LNCaP clone FGC (cell line): ENCODE data around the gene RPL36AL.

ENCODE experiments used
- DNase-seq: peaks from one replicate; pipeline ENCODE4 v3.0.0-alpha.2; 2011; ENCODE audit warnings: low read depth
- H3K4me3 ChIP-seq: 2 replicates; pipeline ENCODE4 v1.5.1; 2011; ENCODE audit warnings: mild to moderate bottlenecking, low read depth, low read length, control low read depth
- TF ChIP-seq, protein P1 (sequence below): IDR thresholded peaks from 2 replicates; pipeline ENCODE4 v1.5.1; 2012; ENCODE audit warnings: mild to moderate bottlenecking; ENCODE audit not compliant: control insufficient read depth, insufficient read depth; ENCODE audit errors: extremely low read depth

RPL36AL gene

DNA sequence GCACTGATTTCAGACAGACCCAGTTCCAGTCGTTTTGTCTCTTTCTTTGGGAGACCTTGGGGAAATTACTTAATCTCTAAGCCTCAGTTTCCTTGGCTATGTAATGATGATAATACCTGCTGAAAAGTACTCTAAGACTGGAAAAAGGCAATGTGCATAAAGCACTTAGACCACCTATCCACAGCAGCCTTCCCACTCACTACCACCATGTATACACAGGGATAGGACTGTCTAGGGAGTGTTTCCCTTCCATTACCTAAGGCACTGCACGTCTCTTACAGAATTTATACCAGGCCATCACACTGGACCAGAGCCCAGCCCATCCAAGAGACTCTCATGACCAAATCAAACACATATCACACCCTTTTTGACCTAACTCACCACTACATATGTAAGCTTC, 40.6 kb downstream of the RPL36AL start:
- no peak overlapping the region for H3K4me3 ChIP-seq
- no peak for DNase-seq
- TF ChIP-seq, protein P1, sequence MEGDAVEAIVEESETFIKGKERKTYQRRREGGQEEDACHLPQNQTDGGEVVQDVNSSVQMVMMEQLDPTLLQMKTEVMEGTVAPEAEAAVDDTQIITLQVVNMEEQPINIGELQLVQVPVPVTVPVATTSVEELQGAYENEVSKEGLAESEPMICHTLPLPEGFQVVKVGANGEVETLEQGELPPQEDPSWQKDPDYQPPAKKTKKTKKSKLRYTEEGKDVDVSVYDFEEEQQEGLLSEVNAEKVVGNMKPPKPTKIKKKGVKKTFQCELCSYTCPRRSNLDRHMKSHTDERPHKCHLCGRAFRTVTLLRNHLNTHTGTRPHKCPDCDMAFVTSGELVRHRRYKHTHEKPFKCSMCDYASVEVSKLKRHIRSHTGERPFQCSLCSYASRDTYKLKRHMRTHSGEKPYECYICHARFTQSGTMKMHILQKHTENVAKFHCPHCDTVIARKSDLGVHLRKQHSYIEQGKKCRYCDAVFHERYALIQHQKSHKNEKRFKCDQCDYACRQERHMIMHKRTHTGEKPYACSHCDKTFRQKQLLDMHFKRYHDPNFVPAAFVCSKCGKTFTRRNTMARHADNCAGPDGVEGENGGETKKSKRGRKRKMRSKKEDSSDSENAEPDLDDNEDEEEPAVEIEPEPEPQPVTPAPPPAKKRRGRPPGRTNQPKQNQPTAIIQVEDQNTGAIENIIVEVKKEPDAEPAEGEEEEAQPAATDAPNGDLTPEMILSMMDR: no peak

DNA sequence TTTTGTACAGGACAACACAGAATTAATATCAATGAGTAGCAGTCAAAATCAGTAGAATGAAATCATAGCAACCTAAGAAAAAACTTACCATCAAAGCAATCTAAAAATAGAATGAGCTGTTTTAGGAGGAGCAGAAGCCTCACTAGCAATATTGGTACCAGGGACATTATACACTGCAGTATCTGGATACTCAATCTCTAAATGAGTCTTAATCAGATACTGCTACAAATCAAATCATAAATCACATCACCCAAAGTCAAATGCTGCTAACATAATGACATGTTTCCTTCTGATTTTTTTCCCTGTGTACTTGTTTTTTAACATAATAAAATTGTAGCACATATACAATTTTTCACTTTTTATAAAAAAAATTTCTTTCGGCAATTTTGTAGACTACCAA, 42.3 kb downstream of the RPL36AL start:
- DNase-seq: no peak
- TF ChIP-seq, protein P1: no peak
- H3K4me3 ChIP-seq: no peak overlapping the region

DNA sequence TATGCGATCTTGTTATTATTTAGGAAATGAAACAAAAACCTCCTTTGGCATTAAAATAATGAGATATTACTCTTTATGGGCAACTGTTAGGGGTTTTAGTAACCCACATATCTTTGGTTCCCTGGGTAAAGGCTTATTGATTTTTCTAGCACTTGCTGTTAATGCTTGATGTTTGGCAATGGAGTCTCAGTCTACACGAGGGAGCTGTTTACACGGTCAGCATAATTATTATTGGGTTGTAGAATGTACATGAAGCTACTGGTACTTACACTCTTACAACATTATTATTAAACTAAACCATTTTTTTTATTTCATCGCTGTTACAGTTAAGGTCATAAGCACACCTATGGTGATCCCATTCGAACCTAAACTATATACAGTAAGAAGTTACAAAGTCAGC, 46.4 kb downstream of the RPL36AL start:
- no peak overlapping the region for H3K4me3 ChIP-seq
- DNase-seq: no peak
- TF ChIP-seq, protein P1: no peak

DNA sequence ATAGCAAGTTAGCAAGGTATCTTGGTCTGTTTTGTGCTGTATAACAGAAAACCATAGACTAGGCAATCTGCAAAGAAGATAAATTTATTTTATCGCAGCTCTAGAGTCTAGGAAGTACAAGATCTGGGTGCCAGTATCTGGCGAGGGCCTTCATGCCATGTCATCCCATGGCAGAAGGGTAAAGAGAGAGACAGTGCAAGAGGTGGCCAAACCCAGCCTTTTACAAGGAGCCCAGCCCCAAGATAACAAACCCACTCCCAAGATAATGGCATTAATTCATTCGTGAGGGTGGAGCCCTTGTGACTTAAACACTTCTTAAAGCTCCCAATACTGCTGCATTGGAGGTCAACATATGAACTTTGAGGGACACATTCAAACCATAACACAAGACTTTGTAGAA, 51.1 kb downstream of the RPL36AL start:
- no peak for DNase-seq
- no peak overlapping the region for H3K4me3 ChIP-seq
- TF ChIP-seq, protein P1: no peak
